SKM-1 treated with dmso at 0.1 percent for 144 hours (cell line): ENCODE data around the gene ZFTA.
"Not testable (repeated sequence)": the region's sequence is repeated elsewhere in the genome, so short reads cannot be mapped to it uniquely, and the experiment has no call there.

ENCODE experiments used
- DNase-seq: peaks from one replicate; lab custom pipeline; 2025; ENCODE audit not compliant: unreplicated experiment; lab: John Stamatoyannopoulos, UW

The ZFTA gene

GRCh38 chr11:63779039-63779438 lies 10.5 kb upstream of the ZFTA start:
- DNase-seq: no peak

GRCh38 chr11:63775191-63775590 lies 6.6 kb upstream of the ZFTA start:
- DNase-seq: no peak

- not testable (repeated sequence) for DNase-seq
Observed at GRCh38 chr11:63771741-63772318, 3.3 kb upstream of the ZFTA start.

- DNase-seq: no peak
Observed at GRCh38 chr11:63770763-63771162, 2.2 kb upstream of the ZFTA start.

GRCh38 chr11:63769714-63770455 lies 1.3 kb upstream of the ZFTA start:
- DNase-seq: no peak

- DNase-seq: peak; percentile 7
Observed at GRCh38 chr11:63769042-63769713, 603 bp upstream of the ZFTA start.

- peak; percentile 49 for DNase-seq
Observed at GRCh38 chr11:63767565-63768236, 874 bp downstream of the ZFTA start.

- no peak for DNase-seq
Observed at GRCh38 chr11:63767267-63767564, 1.4 kb downstream of the ZFTA start.

GRCh38 chr11:63766531-63767235 lies 1.9 kb downstream of the ZFTA start:
- no peak for DNase-seq

- no peak for DNase-seq
Observed at GRCh38 chr11:63765688-63766241, 2.8 kb downstream of the ZFTA start.

- no peak for DNase-seq
Observed at GRCh38 chr11:63764679-63765647, 3.6 kb downstream of the ZFTA start.

GRCh38 chr11:63764340-63764678 lies 4.3 kb downstream of the ZFTA start:
- no peak for DNase-seq

GRCh38 chr11:63763496-63764339 lies 4.9 kb downstream of the ZFTA start:
- no peak for DNase-seq

- DNase-seq: no peak
Observed at GRCh38 chr11:63762654-63763495, 5.7 kb downstream of the ZFTA start.

GRCh38 chr11:63761931-63762653 lies 6.5 kb downstream of the ZFTA start:
- no peak for DNase-seq

- no peak for DNase-seq
Observed at GRCh38 chr11:63761188-63761587, 7.4 kb downstream of the ZFTA start.

- DNase-seq: no peak
Observed at GRCh38 chr11:63760487-63761079, 8.0 kb downstream of the ZFTA start.
